ENCODE measurements around the gene AUTS2.

The AUTS2 gene

GRCh38 chr7:70596598-70596913 is 998.3 kb downstream of the AUTS2 start:
- DNase-seq, result no peak

- no peak for DNase-seq
Observed at GRCh38 chr7:70597066-70597465, 998.8 kb downstream of the AUTS2 start.

- no peak for DNase-seq
Observed at GRCh38 chr7:70598976-70599375, 1000.7 kb downstream of the AUTS2 start.

- DNase-seq, result no peak
Observed at GRCh38 chr7:70599446-70600190, 1001.3 kb downstream of the AUTS2 start.

GRCh38 chr7:70600993-70601392 is 1002.7 kb downstream of the AUTS2 start:
- no peak for DNase-seq

GRCh38 chr7:70602117-70602516 is 1003.8 kb downstream of the AUTS2 start:
- DNase-seq, result no peak

- no peak for DNase-seq
Observed at GRCh38 chr7:70607281-70607680, 1009.0 kb downstream of the AUTS2 start.

- no peak for DNase-seq
Observed at GRCh38 chr7:70607759-70608158, 1009.5 kb downstream of the AUTS2 start.

GRCh38 chr7:70608229-70608628 is 1010.0 kb downstream of the AUTS2 start:
- no peak for DNase-seq

- no peak for DNase-seq
Observed at GRCh38 chr7:70612811-70613210, 1014.5 kb downstream of the AUTS2 start.

- peak in 1 of 2 donors; percentile 10 for DNase-seq
Observed at GRCh38 chr7:70614237-70615045, 1016.2 kb downstream of the AUTS2 start.

GRCh38 chr7:70615066-70615606 is 1016.9 kb downstream of the AUTS2 start:
- DNase-seq, result no peak

GRCh38 chr7:70616211-70616610 is 1017.9 kb downstream of the AUTS2 start:
- no peak for DNase-seq

- DNase-seq, result no peak
Observed at GRCh38 chr7:70616821-70617220, 1018.5 kb downstream of the AUTS2 start.

GRCh38 chr7:70618020-70618551 is 1019.8 kb downstream of the AUTS2 start:
- DNase-seq, result no peak

GRCh38 chr7:70619130-70619529 is 1020.9 kb downstream of the AUTS2 start:
- no peak for DNase-seq

- DNase-seq, result no peak
Observed at GRCh38 chr7:70619659-70620058, 1021.4 kb downstream of the AUTS2 start.

- no peak for DNase-seq
Observed at GRCh38 chr7:70620333-70621055, 1022.2 kb downstream of the AUTS2 start.

GRCh38 chr7:70621954-70622600 is 1023.8 kb downstream of the AUTS2 start:
- no peak for DNase-seq

GRCh38 chr7:70622936-70623335 is 1024.7 kb downstream of the AUTS2 start:
- DNase-seq, result no peak

GRCh38 chr7:70624500-70625103 is 1026.3 kb downstream of the AUTS2 start:
- no peak for DNase-seq

- no peak for DNase-seq
Observed at GRCh38 chr7:70627461-70627860, 1029.2 kb downstream of the AUTS2 start.

All from CD4-positive, alpha-beta T cell treated with Interleukin-1 beta for 1 hour (primary cell).